Keratinocyte (primary cell): ENCODE data around the gene TNS3. TPM values are rescaled to one million over a fixed set of nuclear protein-coding genes. Genes with fewer than 3 reads are reported as not detected.

Experiments used
- DNase-seq: peaks from one replicate; pipeline ENCODE4 v3.0.0-alpha.2; 2011; ENCODE audit warnings: low read depth, missing footprints, low spot score
- FAIRE-seq: peaks from 2 replicates; lab custom pipeline; 2011; peaks lifted over from hg19 to GRCh38; lab: Jason Lieb, UNC
- H2AFZ ChIP-seq: 2 replicates; pipeline ENCODE4 v1.6.0; 2012; ENCODE audit warnings: low read length, control low read depth, inconsistent platforms; ENCODE audit not compliant: control insufficient read depth
- H3K27ac ChIP-seq: 2 replicates; pipeline ENCODE4 v1.5.1; 2011; ENCODE audit warnings: low read length; ENCODE audit not compliant: control insufficient read depth, insufficient read depth
- H3K27me3 ChIP-seq: 3 replicates; pipeline ENCODE4 v1.6.0; 2011; ENCODE audit warnings: low read length; ENCODE audit not compliant: control insufficient read depth, insufficient read depth; ENCODE audit errors: extremely low read depth
- H3K36me3 ChIP-seq, 2 experiments: 2 replicates in 1 of 2; 3 replicates in 1 of 2; pipeline ENCODE4 v1.5.1; 2011; ENCODE audit warnings: low read length in 2 of 2, mild to moderate bottlenecking in 1 of 2; ENCODE audit not compliant: control insufficient read depth in 2 of 2, insufficient read depth in 2 of 2; ENCODE audit errors: extremely low read depth in 1 of 2
- H3K4me1 ChIP-seq: 3 replicates; pipeline ENCODE4 v1.5.1; 2011; ENCODE audit warnings: low read length; ENCODE audit not compliant: control insufficient read depth, insufficient read depth; ENCODE audit errors: extremely low read depth
- H3K4me2 ChIP-seq: 3 replicates; pipeline ENCODE4 v1.6.0; 2011; ENCODE audit warnings: low read depth, low read length; ENCODE audit not compliant: control insufficient read depth, insufficient read depth; ENCODE audit errors: extremely low read depth
- H3K4me3 ChIP-seq, 3 experiments: fragments of 200-600 bp in 1 of 3; sonication (generic) in 1 of 3; 2 replicates in 2 of 3; 3 replicates in 1 of 3; pipeline ENCODE4 v1.5.1; 2011 to 2016; ENCODE audit warnings: low read length in 3 of 3, mild to moderate bottlenecking in 3 of 3, control low read depth in 2 of 3, inconsistent platforms in 1 of 3, low read depth in 1 of 3, mixed read lengths in 1 of 3, mixed run types in 1 of 3, moderate library complexity in 1 of 3; ENCODE audit not compliant: control insufficient read depth in 2 of 3, insufficient read depth in 2 of 3; ENCODE audit errors: extremely low read depth in 1 of 3
- H3K79me2 ChIP-seq: 2 replicates; pipeline ENCODE4 v1.6.0; 2012; ENCODE audit warnings: low read length; ENCODE audit not compliant: control insufficient read depth, insufficient read depth
- H3K9ac ChIP-seq: 3 replicates; pipeline ENCODE4 v1.6.0; 2011; ENCODE audit warnings: low read length; ENCODE audit not compliant: control insufficient read depth, insufficient read depth; ENCODE audit errors: extremely low read depth
- H3K9me1 ChIP-seq: 3 replicates; pipeline ENCODE4 v1.6.0; 2011; ENCODE audit warnings: low read length; ENCODE audit not compliant: control insufficient read depth, insufficient read depth; ENCODE audit errors: extremely low read depth
- H3K9me3 ChIP-seq: 2 replicates; pipeline ENCODE4 v1.5.1; 2012; ENCODE audit warnings: low read depth, low read length; ENCODE audit not compliant: control insufficient read depth
- H4K20me1 ChIP-seq: 3 replicates; pipeline ENCODE4 v1.6.0; 2011; ENCODE audit warnings: low read length; ENCODE audit not compliant: control insufficient read depth, insufficient read depth; ENCODE audit errors: extremely low read depth
- EZH2 ChIP-seq: IDR thresholded peaks from one replicate; pipeline ENCODE4 v1.6.1; 2012; ENCODE audit warnings: inconsistent platforms, mild to moderate bottlenecking, low read length, moderate library complexity
- dilution Hi-C: fragments of 300-500 bp; cut with MboI; formaldehyde crosslinking; loops from one replicate; pipeline ENCODE4 v1.7.0; 2020; ENCODE audit warnings: low sequenced_read_pairs; ENCODE audit not compliant: extremely low pct_ligation_motif_present
- polyA plus RNA-seq, 5 experiments: library from polyadenylated mRNA; depleted of rRNA in 3 of 5; stranded (reverse) in 3 of 5; stranded (forward) in 1 of 5; unstranded in 1 of 5; fragments of >200 nt; gene quantifications; 1 replicate in 1 of 5; 2 replicates in 3 of 5; 3 replicates in 1 of 5; pipeline versions ENCODE4 v1.2.1 to v1.2.3, GENCODE V29; 2011 to 2012; ENCODE audit warnings: missing spikeins in 2 of 5, low read depth in 1 of 5, low replicate concordance in 1 of 5
- TF ChIP-seq, protein P1 (sequence below), 3 experiments: IDR thresholded peaks in 1 of 3; conservative IDR thresholded peaks in 1 of 3; optimal IDR thresholded peaks in 1 of 3; 2 replicates in 2 of 3; 3 replicates in 1 of 3; pipeline versions ENCODE3 to v1.5.1; 2011; ENCODE audit warnings: low read length in 3 of 3, mild to moderate bottlenecking in 3 of 3, moderate library complexity in 2 of 3, control low read depth in 1 of 3, inconsistent platforms in 1 of 3; ENCODE audit not compliant: insufficient read depth in 2 of 3; ENCODE audit errors: extremely low read depth in 1 of 3

Gene TNS3
- polyA plus RNA-seq, 1 donor (not counting 4 experiments of a cell fraction or from before 2014, with no cell fraction given): 3.9 TPM

DNA sequence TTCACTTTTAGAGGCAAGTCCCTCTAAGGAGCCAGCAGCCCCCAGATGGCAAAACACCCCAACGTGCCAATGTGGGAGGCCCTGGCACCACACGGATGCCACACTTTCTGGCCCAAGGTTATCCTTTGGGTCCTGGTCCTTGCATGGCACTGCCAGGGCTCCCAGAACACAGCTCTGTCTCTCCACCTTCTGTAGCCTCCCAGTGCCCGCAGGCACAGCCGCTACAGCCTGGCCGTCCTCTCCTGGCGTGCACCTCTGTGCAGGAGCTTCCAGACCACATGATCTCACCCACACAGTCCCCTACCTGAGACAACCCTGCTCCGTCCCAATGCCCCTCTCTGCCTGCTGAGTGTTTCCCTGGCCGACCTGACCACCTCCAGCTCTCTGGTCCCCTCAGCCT, 215.0 kb downstream of the TNS3 start:
- no peak overlapping the region for H3K27ac ChIP-seq
- no peak for DNase-seq
- FAIRE-seq: no peak
- peaks cover 3% of the 10 kb centered on the region for H3K9me3 ChIP-seq
- no peak overlapping the region for H2AFZ ChIP-seq
- H3K4me3 ChIP-seq: no peak overlapping the region
- no peak overlapping the region for H3K4me2 ChIP-seq
- H3K4me1 ChIP-seq: peaks cover 21% of the 10 kb centered on the region
- peaks cover 15% of the 10 kb centered on the region for H3K27me3 ChIP-seq
- no peaks in the 10 kb centered on the region for H3K9me1 ChIP-seq
- no peak overlapping the region for H3K9ac ChIP-seq
- no peaks in the 10 kb centered on the region for H3K79me2 ChIP-seq
- no peaks in the 10 kb centered on the region for H3K36me3 ChIP-seq
- TF ChIP-seq, protein P1, sequence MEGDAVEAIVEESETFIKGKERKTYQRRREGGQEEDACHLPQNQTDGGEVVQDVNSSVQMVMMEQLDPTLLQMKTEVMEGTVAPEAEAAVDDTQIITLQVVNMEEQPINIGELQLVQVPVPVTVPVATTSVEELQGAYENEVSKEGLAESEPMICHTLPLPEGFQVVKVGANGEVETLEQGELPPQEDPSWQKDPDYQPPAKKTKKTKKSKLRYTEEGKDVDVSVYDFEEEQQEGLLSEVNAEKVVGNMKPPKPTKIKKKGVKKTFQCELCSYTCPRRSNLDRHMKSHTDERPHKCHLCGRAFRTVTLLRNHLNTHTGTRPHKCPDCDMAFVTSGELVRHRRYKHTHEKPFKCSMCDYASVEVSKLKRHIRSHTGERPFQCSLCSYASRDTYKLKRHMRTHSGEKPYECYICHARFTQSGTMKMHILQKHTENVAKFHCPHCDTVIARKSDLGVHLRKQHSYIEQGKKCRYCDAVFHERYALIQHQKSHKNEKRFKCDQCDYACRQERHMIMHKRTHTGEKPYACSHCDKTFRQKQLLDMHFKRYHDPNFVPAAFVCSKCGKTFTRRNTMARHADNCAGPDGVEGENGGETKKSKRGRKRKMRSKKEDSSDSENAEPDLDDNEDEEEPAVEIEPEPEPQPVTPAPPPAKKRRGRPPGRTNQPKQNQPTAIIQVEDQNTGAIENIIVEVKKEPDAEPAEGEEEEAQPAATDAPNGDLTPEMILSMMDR (optimal IDR thresholded peaks at IDR 0.05 in 1 of 3, IDR thresholded peaks at IDR 0.05 in 1 of 3, conservative IDR thresholded peaks at IDR 0.05 in 1 of 3; ENCODE audit: extremely low read depth in 1 of 3, insufficient read depth in 2 of 3, low read length in 3 of 3): no peak
- no peak for TF ChIP-seq EZH2
- dilution Hi-C loops: no loop called here
- no peaks in the 10 kb centered on the region for H4K20me1 ChIP-seq

DNA sequence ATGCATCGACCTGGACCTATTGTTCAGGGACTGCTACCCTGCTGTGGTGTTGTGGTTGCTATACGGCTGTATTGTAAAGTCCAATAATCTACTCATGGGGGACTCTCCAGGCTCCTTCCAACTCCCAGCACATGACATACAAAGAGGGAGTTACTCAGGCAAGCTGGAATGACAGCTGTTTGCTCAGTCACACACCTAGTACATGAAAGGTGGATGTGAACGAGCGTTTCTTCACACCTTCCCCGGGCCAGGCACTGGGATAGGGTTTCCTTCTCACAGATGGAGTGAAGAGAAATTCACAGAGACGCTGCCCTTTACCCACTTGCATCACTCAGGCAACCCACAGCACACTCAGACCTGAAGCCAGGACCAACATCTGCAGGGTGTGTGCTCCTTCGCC, 215.7 kb downstream of the TNS3 start:
- Histone ChIP-seq H3K9me3 (peaks cover 3% of the 10 kb centered on the region), H3K27me3 (peaks cover 15% of the 10 kb centered on the region), H3K27ac (no peak overlapping the region), H3K9ac (no peak overlapping the region), H3K4me2 (no peak overlapping the region), H3K79me2 (no peaks in the 10 kb centered on the region), H2AFZ (no peak overlapping the region), H3K4me1 (peaks cover 28% of the 10 kb centered on the region), H3K9me1 (no peaks in the 10 kb centered on the region), H3K36me3 (no peaks in the 10 kb centered on the region), H4K20me1 (no peaks in the 10 kb centered on the region), H3K4me3 (no peak overlapping the region)
- dilution Hi-C loops: no loop called here
- TF ChIP-seq, protein P1 (optimal IDR thresholded peaks at IDR 0.05 in 1 of 3, IDR thresholded peaks at IDR 0.05 in 1 of 3, conservative IDR thresholded peaks at IDR 0.05 in 1 of 3; ENCODE audit: extremely low read depth in 1 of 3, insufficient read depth in 2 of 3, low read length in 3 of 3): no peak
- TF ChIP-seq EZH2: no peak
- DNase-seq (no peak), FAIRE-seq (no peak)
